IMR-90 (cell line): ENCODE measurements around the gene CYFIP1. TPM values are rescaled to one million over a fixed set of nuclear protein-coding genes. Genes with fewer than 3 reads are reported as not detected.
A peak's percentile ranks its signal among the peaks of the same experiment; 100 is the strongest.

Experiments used
- ATAC-seq: fragments of 200-7000 bp; cut with Tn5 transposase; 2 replicates; pipeline ENCODE4 v1.9.1; 2020; ENCODE audit warnings: low read depth, mild to moderate bottlenecking, moderate library complexity
- Bru-seq: library from RNA; stranded (reverse); fragments of 400-500 nt; gene quantifications from one replicate; lab custom pipeline; 2021; lab: Mats Ljungman, UMichigan
- BruChase-seq, 2 experiments: library from RNA; stranded (reverse); fragments of 400-500 nt; gene quantifications; one replicate each; lab custom pipeline; 2021; lab: Mats Ljungman, UMichigan
- BruUV-seq: library from RNA; stranded (reverse); fragments of 400-500 nt; replicated peaks from 2 replicates; lab custom pipeline; 2021; lab: Mats Ljungman, UMichigan
- CTCF ChIA-PET: fragments of 300-600 bp; formaldehyde crosslinking; extraction: SDS; loops from one replicate; lab custom pipeline; 2021; ENCODE audit warnings: antibody characterized with exemption; lab: Yijun Ruan, JAX
- POLR2A ChIA-PET: fragments of 300-600 bp; sonication (Branson Sonifier 250); formaldehyde crosslinking; loops from one replicate; lab custom pipeline; 2022; ENCODE audit warnings: antibody characterized with exemption; ENCODE audit not compliant: unreplicated experiment; lab: Charles Lee
- DNase-seq: peaks from one replicate; pipeline ENCODE4 v3.0.0; 2013
- H2AFZ ChIP-seq: replicated peaks from 2 replicates; pipeline ENCODE3; 2013; ENCODE audit warnings: low read length, mild to moderate bottlenecking; ENCODE audit not compliant: poor library complexity
- H2AK5ac ChIP-seq: 2 replicates; pipeline ENCODE4 v1.6.1; 2013; ENCODE audit warnings: low read depth, low read length, inconsistent platforms
- H2AK9ac ChIP-seq: replicated peaks from 2 replicates; pipeline ENCODE3; 2013; ENCODE audit warnings: mild to moderate bottlenecking, low read depth, low read length, moderate library complexity; ENCODE audit not compliant: poor library complexity
- H2BK120ac ChIP-seq: 2 replicates; pipeline ENCODE4 v1.6.1; 2013; ENCODE audit warnings: low read depth, low read length, inconsistent platforms
- H2BK15ac ChIP-seq: 3 replicates; pipeline ENCODE4 v1.6.1; 2013; ENCODE audit warnings: low read depth, low read length, inconsistent platforms
- H2BK20ac ChIP-seq: 2 replicates; pipeline ENCODE4 v1.6.1; 2013; ENCODE audit warnings: low read depth, mild to moderate bottlenecking, inconsistent platforms, low read length, moderate library complexity
- H2BK5ac ChIP-seq: 2 replicates; pipeline ENCODE4 v1.6.1; 2013; ENCODE audit warnings: mild to moderate bottlenecking, low read depth, low read length, inconsistent platforms; ENCODE audit not compliant: poor library complexity, severe bottlenecking
- H3K14ac ChIP-seq: replicated peaks from 2 replicates; pipeline ENCODE4 v1.6.1; 2013; ENCODE audit warnings: low read depth, low read length, inconsistent platforms
- H3K18ac ChIP-seq: 2 replicates; pipeline ENCODE4 v1.6.1; 2013; ENCODE audit warnings: low read depth, low read length, control low read depth
- H3K23ac ChIP-seq: 2 replicates; pipeline ENCODE4 v1.6.1; 2013; ENCODE audit warnings: low read depth, low read length, inconsistent platforms
- H3K27ac ChIP-seq: 2 replicates; pipeline ENCODE4 v1.5.1; 2013; ENCODE audit warnings: mild to moderate bottlenecking, control low read depth, low read length; ENCODE audit not compliant: insufficient read depth
- H3K27me3 ChIP-seq: 2 replicates; pipeline ENCODE4 v1.6.1; 2013; ENCODE audit warnings: low read length; ENCODE audit not compliant: control insufficient read depth, insufficient read depth
- H3K36me3 ChIP-seq: 2 replicates; pipeline ENCODE4 v1.6.1; 2013; ENCODE audit warnings: low read length, mixed read lengths; ENCODE audit not compliant: control insufficient read depth, insufficient read depth
- H3K4ac ChIP-seq: 2 replicates; pipeline ENCODE4 v1.6.1; 2013; ENCODE audit warnings: low read depth, low read length, inconsistent platforms
- H3K4me1 ChIP-seq: 2 replicates; pipeline ENCODE4 v1.6.1; 2013; ENCODE audit warnings: low read length, mixed read lengths; ENCODE audit not compliant: control insufficient read depth, insufficient read depth
- H3K4me2 ChIP-seq: 2 replicates; pipeline ENCODE4 v1.6.1; 2013; ENCODE audit warnings: low read depth, mild to moderate bottlenecking, control low read depth, low read length, moderate library complexity
- H3K4me3 ChIP-seq: 2 replicates; pipeline ENCODE4 v1.5.1; 2013; ENCODE audit warnings: low read depth, mild to moderate bottlenecking, control low read depth, low read length, moderate library complexity; ENCODE audit not compliant: insufficient read depth
- H3K56ac ChIP-seq: 2 replicates; pipeline ENCODE4 v1.6.1; 2013; ENCODE audit warnings: low read length, inconsistent platforms; ENCODE audit not compliant: insufficient read depth; ENCODE audit errors: extremely low read depth
- H3K79me1 ChIP-seq, 2 experiments: 2 replicates each; pipeline ENCODE4 v1.6.1; 2013; ENCODE audit warnings: low read length in 2 of 2, inconsistent platforms in 1 of 2, low read depth in 1 of 2
- H3K9ac ChIP-seq: 2 replicates; pipeline ENCODE4 v1.6.1; 2013; ENCODE audit warnings: low read depth, low read length, control low read depth
- H3K9me1 ChIP-seq: 2 replicates; pipeline ENCODE4 v1.6.1; 2013; ENCODE audit warnings: low read length, inconsistent platforms; ENCODE audit not compliant: insufficient read depth
- H3K9me3 ChIP-seq: 2 replicates; pipeline ENCODE4 v1.6.1; 2013; ENCODE audit warnings: low read length; ENCODE audit not compliant: control insufficient read depth, insufficient read depth
- H4K20me1 ChIP-seq: 2 replicates; pipeline ENCODE4 v1.6.1; 2013; ENCODE audit warnings: low read length, inconsistent platforms; ENCODE audit not compliant: insufficient read depth
- H4K5ac ChIP-seq: 2 replicates; pipeline ENCODE4 v1.6.1; 2013; ENCODE audit warnings: mild to moderate bottlenecking, low read depth, low read length, control low read depth
- H4K8ac ChIP-seq, 2 experiments: 2 replicates each; pipeline ENCODE4 v1.6.1; 2013; ENCODE audit warnings: low read depth in 2 of 2, low read length in 2 of 2, control low read depth in 1 of 2, inconsistent platforms in 1 of 2
- H4K91ac ChIP-seq: 2 replicates; pipeline ENCODE4 v1.6.1; 2013; ENCODE audit warnings: low read depth, low read length, inconsistent platforms; ENCODE audit not compliant: insufficient read depth
- CEBPB ChIP-seq: IDR thresholded peaks from 2 replicates; pipeline ENCODE4 v1.6.1; 2012; ENCODE audit warnings: low read depth, low read length, improper control_type of control experiment
- CHD1 ChIP-seq: IDR thresholded peaks from 2 replicates; pipeline ENCODE4 v1.6.1; 2012; ENCODE audit warnings: low read depth, low read length, improper control_type of control experiment
- ELK1 ChIP-seq: fragments of 150-350 bp; IDR thresholded peaks from 2 replicates; pipeline ENCODE4 v1.6.1; 2016; ENCODE audit warnings: low read depth, mild to moderate bottlenecking, low read length, moderate library complexity, borderline replicate concordance
- MAZ ChIP-seq: IDR thresholded peaks from 2 replicates; pipeline ENCODE4 v1.6.1; 2012; ENCODE audit warnings: low read depth, mild to moderate bottlenecking, low read length, improper control_type of control experiment, moderate library complexity, borderline replicate concordance
- MXI1 ChIP-seq: IDR thresholded peaks from 2 replicates; pipeline ENCODE4 v1.6.1; 2012; ENCODE audit warnings: low read depth, mild to moderate bottlenecking, low read length, moderate library complexity, borderline replicate concordance
- NFE2L2 ChIP-seq: fragments of 150-350 bp; IDR thresholded peaks from 2 replicates; pipeline ENCODE4 v1.6.1; 2016; ENCODE audit warnings: low read depth, mild to moderate bottlenecking, low read length
- POLR2A ChIP-seq: IDR thresholded peaks from 2 replicates; pipeline ENCODE4 v1.6.1; 2012; ENCODE audit warnings: mild to moderate bottlenecking, low read depth, low read length
- RAD21 ChIP-seq: IDR thresholded peaks from 2 replicates; pipeline ENCODE4 v1.6.1; 2012; ENCODE audit warnings: low read length, improper control_type of control experiment
- RCOR1 ChIP-seq: IDR thresholded peaks from 2 replicates; pipeline ENCODE4 v1.6.1; 2012; ENCODE audit warnings: mild to moderate bottlenecking, low read length, improper control_type of control experiment; ENCODE audit not compliant: insufficient replicate concordance
- RFX5 ChIP-seq: IDR thresholded peaks from 2 replicates; pipeline ENCODE4 v1.8.0; 2012; ENCODE audit warnings: low read depth, mild to moderate bottlenecking, low read length, moderate library complexity
- USF2 ChIP-seq: fragments of 150-350 bp; IDR thresholded peaks from 2 replicates; pipeline ENCODE4 v1.6.1; 2017; ENCODE audit warnings: mild to moderate bottlenecking, antibody characterized with exemption, low read length, low read depth
- WGBS, 2 experiments: methylation state at CpG; one replicate each; pipeline versions ENCODE4 v1.1.5 to v1.1.7; 2013; ENCODE audit warnings: missing lambda C conversion rate in 2 of 2; ENCODE audit not compliant: insufficient read length in 1 of 2; ENCODE audit errors: extremely low coverage in 2 of 2; 5-methylcytosine and 5-hydroxymethylcytosine counted together
- dilution Hi-C: fragments of 300-500 bp; cut with HindIII; formaldehyde crosslinking; loops from one replicate; pipeline ENCODE4 v1.14.3; 2018; ENCODE audit warnings: low sequenced_read_pairs; ENCODE audit not compliant: unreplicated experiment
- in situ Hi-C: fragments of 300-500 bp; cut with MboI; formaldehyde crosslinking; loops from 3 replicates; pipeline ENCODE4 v1.14.3; 2019; ENCODE audit warnings: low sequenced_read_pairs, inconsistent platforms, mixed read lengths
- intact Hi-C: fragments of 100-400 bp; cut with micrococcal nuclease; formaldehyde crosslinking; loops from 2 replicates; pipeline ENCODE4 v1.10.0; 2022
- long read RNA-seq: library from polyadenylated mRNA; unstranded; transcript quantifications from one replicate; pipeline ENCODE4 v2.0.0, GENCODE V29; 2021; ENCODE audit not compliant: unreplicated experiment
- polyA plus RNA-seq, 3 experiments: library from polyadenylated mRNA; depleted of rRNA; stranded (reverse); fragments of >200 nt; gene quantifications; 2 replicates each; pipeline ENCODE4 v1.2.3, GENCODE V29; 2012; ENCODE audit warnings: low replicate concordance in 1 of 3
- total RNA-seq: library from RNA; depleted of rRNA; stranded (reverse); fragments of >200 nt; gene quantifications from 2 replicates; pipeline ENCODE4 v1.2.3, GENCODE V29; 2012; rRNA removed

CYFIP1 gene
- 144 and 163 TPM in 2 replicates for total RNA-seq
- 51.4 and 58.4 TPM in 2 replicates for polyA plus RNA-seq (2012; rRNA removed)
- 57.6 and 73.1 TPM in 2 replicates for polyA plus RNA-seq (2012; cell fraction: cytosol; rRNA removed)
- polyA plus RNA-seq (2012; cell fraction: nucleus; rRNA removed; ENCODE audit: low replicate concordance): 66.3 and 101 TPM in 2 replicates
- Bru-seq, nascent RNA: percentile 86 among the genes with signal in this experiment
- percentile 91 among the genes with signal in this experiment for BruChase-seq, experiment 1, labeled RNA remaining after a 6-hour chase
- BruChase-seq, experiment 2, labeled RNA remaining after a 2-hour chase: percentile 81 among the genes with signal in this experiment
- long read RNA-seq, full-length matches to known transcripts: 79 of 170 reads
- long read RNA-seq, partial matches to known transcripts: 70 of 170 reads
- long read RNA-seq, other reads (novel, unspliced or antisense): 21 of 170 reads

DNA sequence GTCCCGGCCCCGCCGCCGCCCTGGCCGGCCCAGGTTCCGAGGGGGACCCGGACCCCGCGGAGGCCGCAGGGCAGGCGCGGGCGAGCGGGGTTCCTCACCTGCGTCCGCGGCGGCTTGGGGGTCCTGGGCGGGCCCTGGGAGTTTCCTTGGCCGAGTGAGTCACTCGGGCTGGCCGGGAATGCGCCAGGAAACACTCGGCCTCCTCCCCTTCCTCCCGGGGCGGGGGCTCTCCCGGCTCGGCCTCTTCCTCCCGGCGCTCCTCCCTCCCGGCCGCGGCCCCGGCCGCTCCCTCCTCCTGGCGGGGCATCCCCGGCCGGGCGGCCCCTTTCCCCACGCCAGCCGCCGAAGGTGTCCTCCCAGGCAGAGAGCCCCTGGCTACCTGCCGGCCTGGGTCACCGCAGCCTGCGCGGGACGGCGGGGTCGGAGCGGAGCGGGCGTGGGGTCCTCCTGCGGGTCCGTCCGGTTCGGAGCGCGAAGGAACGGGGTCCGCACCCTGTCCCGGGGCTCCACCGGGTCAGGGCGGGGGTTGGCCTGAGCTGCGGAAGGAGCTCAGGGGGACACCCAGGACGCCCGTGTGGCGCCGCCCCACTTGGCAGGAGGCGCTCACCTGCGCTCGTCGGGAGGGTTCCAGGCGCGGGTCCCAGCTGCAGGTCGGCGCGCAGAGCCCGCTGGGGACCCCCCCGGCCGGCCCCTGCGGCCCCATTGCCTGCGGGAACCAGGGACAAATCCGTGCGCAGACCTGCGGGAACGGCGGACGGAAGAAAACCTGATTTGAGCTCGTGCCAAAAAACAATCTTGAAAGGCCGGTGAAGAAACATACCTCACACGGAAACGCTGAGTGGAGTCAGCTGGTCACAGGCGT lies at the start of gene CYFIP1:
TSS of gene CYFIP1 (minus strand) at position 180 of the 862 bp plus-strand sequence. CDS start 33,083 bp downstream, outside the sequence.
- peaks cover 0 to 19% of the 10 kb centered on the region in 2 experiments; a peak in 2 of 4 replicates for H3K79me1 ChIP-seq
- no peak within 1 kb of the TSS for H2BK20ac ChIP-seq
- 0% methylated on average over 37 of the region's 93 CpGs; no CpG with 5 or more reads in 1 of the 2 experiments for WGBS, 2 experiments
- H4K20me1 ChIP-seq: peaks cover 38% of the 10 kb centered on the region
- peak within 1 kb of the TSS; percentile 77 for H3K4ac ChIP-seq
- H3K9me3 ChIP-seq: no peaks in the 10 kb centered on the region
- H4K5ac ChIP-seq: peak within 1 kb of the TSS; percentile 24; the same call in 1 of the 2 replicates
- H3K4me1 ChIP-seq: peaks cover 2% of the 10 kb centered on the region
- peak within 1 kb of the TSS; percentile 97 for H3K23ac ChIP-seq
- H3K14ac ChIP-seq: peak within 1 kb of the TSS; percentile 67
- H3K36me3 ChIP-seq: no peaks in the 10 kb centered on the region
- peak within 1 kb of the TSS; percentile 96 for H3K4me2 ChIP-seq
- peak within 1 kb of the TSS; percentile 5; the same call in 1 of the 2 replicates for H3K18ac ChIP-seq
- peak within 1 kb of the TSS; percentile 90 for H2AK5ac ChIP-seq
- peak within 1 kb of the TSS; percentile 80 for H3K56ac ChIP-seq
- BruUV-seq: no TSS peak
- dilution Hi-C loops (no loop called here), in situ Hi-C loops (no loop called here), intact Hi-C loops (loop anchor here (1.0 kb wide), 1 partner anchor 19 kb away; no protein-coding TSS in a partner anchor)
- H2BK5ac ChIP-seq: peak within 1 kb of the TSS; percentile 22
- DNase-seq: peak; percentile 83
- peaks cover 3% of the 10 kb centered on the region; the same call in 1 of the 2 replicates for H3K9me1 ChIP-seq
- ChIA-PET POLR2A (no interaction called here), CTCF (no interaction called here)
- H3K9ac ChIP-seq: peak within 1 kb of the TSS; percentile 97
- H4K8ac ChIP-seq: peak within 1 kb of the TSS; percentile 17 to 56; a peak in 3 of 4 replicates
- H3K27me3 ChIP-seq: no peaks in the 10 kb centered on the region
- H3K4me3 ChIP-seq: peak within 1 kb of the TSS; percentile 91
- H4K91ac ChIP-seq: peak within 1 kb of the TSS; percentile 63; the same call in 1 of the 2 replicates
- peak within 1 kb of the TSS; percentile 89 for H2AK9ac ChIP-seq
- H2BK120ac ChIP-seq: peak within 1 kb of the TSS; percentile 44; the same call in 1 of the 2 replicates
- ATAC-seq: peak; percentile 95
- H3K27ac ChIP-seq: peak within 1 kb of the TSS; percentile 80
- H2AFZ ChIP-seq: peak within 1 kb of the TSS; percentile 97
- H2BK15ac ChIP-seq: no peak within 1 kb of the TSS
- TF ChIP-seq CEBPB (no peak), MXI1 (0 out of 2 replicates have a peak, but pooled peaks have one; percentile 40), ELK1 (no peak), MAZ (peak; percentile 95; the same call in 1 of the 2 replicates), CHD1 (no peak), USF2 (no peak), RCOR1 (no peak), RAD21 (no peak), NFE2L2 (no peak), RFX5 (no peak), POLR2A (peak; percentile 63)
